Measurements from ENCODE around the gene ANKRD13C. TPM values are rescaled to one million over a fixed set of nuclear protein-coding genes. Genes with fewer than 3 reads are reported as not detected.

ANKRD13C gene
- total RNA-seq, 3 donors from 2014 or later, result 20.8 to 24.8 (median 23.4) TPM

- intact Hi-C loops (cut with DNase I, micrococcal nuclease), result no loop called here
- ATAC-seq (no peak), DNase-seq (no peak)
- H3K4me1 ChIP-seq (ENCODE audit: low read depth), result no peaks in the 10 kb centered on the region
- H3K9me3 ChIP-seq, result no peaks in the 10 kb centered on the region
- TF ChIP-seq, protein P1, sequence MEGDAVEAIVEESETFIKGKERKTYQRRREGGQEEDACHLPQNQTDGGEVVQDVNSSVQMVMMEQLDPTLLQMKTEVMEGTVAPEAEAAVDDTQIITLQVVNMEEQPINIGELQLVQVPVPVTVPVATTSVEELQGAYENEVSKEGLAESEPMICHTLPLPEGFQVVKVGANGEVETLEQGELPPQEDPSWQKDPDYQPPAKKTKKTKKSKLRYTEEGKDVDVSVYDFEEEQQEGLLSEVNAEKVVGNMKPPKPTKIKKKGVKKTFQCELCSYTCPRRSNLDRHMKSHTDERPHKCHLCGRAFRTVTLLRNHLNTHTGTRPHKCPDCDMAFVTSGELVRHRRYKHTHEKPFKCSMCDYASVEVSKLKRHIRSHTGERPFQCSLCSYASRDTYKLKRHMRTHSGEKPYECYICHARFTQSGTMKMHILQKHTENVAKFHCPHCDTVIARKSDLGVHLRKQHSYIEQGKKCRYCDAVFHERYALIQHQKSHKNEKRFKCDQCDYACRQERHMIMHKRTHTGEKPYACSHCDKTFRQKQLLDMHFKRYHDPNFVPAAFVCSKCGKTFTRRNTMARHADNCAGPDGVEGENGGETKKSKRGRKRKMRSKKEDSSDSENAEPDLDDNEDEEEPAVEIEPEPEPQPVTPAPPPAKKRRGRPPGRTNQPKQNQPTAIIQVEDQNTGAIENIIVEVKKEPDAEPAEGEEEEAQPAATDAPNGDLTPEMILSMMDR (IDR thresholded peaks at IDR 0.05), result no peak
- no peaks in the 10 kb centered on the region for H3K36me3 ChIP-seq (ENCODE audit: low read depth)
- no peak overlapping the region for H3K4me3 ChIP-seq
Observed at GRCh38 chr1:70311369-70311768, 43.2 kb downstream of the ANKRD13C start.

- Histone ChIP-seq H3K9me3 (no peaks in the 10 kb centered on the region), H3K36me3 (ENCODE audit: low read depth) (no peaks in the 10 kb centered on the region), H3K4me1 (ENCODE audit: low read depth) (no peaks in the 10 kb centered on the region), H3K4me3 (no peak overlapping the region)
- DNase-seq (no peak), ATAC-seq (no peak)
- intact Hi-C loops (cut with DNase I, micrococcal nuclease), result no loop called here
- TF ChIP-seq, protein P1 (IDR thresholded peaks at IDR 0.05), result no peak
Observed at GRCh38 chr1:70299472-70299871, 55.0 kb downstream of the ANKRD13C start.

GRCh38 chr1:70295749-70296148, 58.8 kb downstream of the ANKRD13C start:
- intact Hi-C loops (cut with DNase I, micrococcal nuclease), result no loop called here
- no peaks in the 10 kb centered on the region for H3K4me1 ChIP-seq (ENCODE audit: low read depth)

DNA sequence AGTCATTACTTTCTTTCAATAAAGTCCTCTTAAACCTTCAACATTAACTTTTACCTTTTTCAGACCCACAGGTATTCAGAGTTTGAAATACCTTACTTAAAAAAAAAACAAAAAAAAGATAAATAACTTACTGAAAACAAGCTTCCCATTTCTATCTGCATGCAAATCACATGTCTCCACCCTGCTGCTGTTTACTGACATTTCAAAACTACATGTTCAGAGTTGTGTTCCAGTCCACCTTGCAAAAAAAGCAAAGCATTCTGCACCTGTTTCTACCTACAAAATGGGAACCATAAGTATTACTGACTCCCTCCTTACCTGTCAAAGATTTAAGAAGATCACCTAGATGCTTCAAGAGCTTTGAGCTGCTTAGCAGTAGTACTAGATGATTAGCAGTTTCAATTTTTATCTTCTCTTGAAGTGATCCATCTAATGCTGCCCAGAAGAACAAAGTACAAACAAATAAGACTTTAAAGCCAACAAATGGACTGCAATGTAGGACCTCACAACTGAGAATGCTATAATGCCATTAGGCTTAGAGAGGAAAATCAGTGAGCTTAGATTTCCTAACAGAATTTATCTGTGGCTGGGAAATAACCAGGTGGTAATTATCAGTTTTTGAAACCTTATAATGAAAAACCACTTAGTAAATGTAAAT, 61.2 kb downstream of the ANKRD13C start:
- no peak for DNase-seq
- no peak for ATAC-seq
- no peak overlapping the region for H3K4me3 ChIP-seq
- no peaks in the 10 kb centered on the region for H3K4me1 ChIP-seq (ENCODE audit: low read depth)
- H3K9me3 ChIP-seq, result no peaks in the 10 kb centered on the region
- TF ChIP-seq, protein P1 (IDR thresholded peaks at IDR 0.05), result no peak
- intact Hi-C loops (cut with DNase I, micrococcal nuclease), result no loop called here
- H3K36me3 ChIP-seq (ENCODE audit: low read depth), result no peaks in the 10 kb centered on the region

More at GRCh38 chr1:70295749-70296148, 58.8 kb downstream of the ANKRD13C start:
- TF ChIP-seq, protein P1 (IDR thresholded peaks at IDR 0.05), result no peak
- Histone ChIP-seq H3K4me3 (no peak overlapping the region), H3K9me3 (no peaks in the 10 kb centered on the region), H3K36me3 (ENCODE audit: low read depth) (no peaks in the 10 kb centered on the region)
- no peak for DNase-seq
- ATAC-seq, result no peak

DNA sequence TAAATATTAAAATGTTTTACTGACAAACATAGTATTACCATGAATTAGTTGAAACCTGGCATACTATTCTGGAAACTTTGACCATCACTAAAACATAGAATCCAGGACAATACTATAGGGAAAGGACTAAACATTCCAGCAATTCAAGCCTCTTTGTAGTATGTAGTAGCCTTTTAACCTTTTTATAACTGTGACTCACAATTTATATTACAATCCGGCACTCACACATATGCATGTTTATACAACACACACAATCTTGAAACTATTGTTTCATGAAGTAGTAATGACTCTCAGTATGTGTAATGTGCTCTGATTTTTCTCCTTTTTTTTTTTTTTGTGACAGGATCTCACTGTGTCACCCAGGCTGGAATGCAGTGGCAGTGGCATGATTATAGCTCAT, 64.3 kb downstream of the ANKRD13C start:
- Histone ChIP-seq H3K9me3 (no peaks in the 10 kb centered on the region), H3K4me3 (no peak overlapping the region), H3K36me3 (ENCODE audit: low read depth) (no peaks in the 10 kb centered on the region), H3K4me1 (ENCODE audit: low read depth) (no peaks in the 10 kb centered on the region)
- TF ChIP-seq, protein P1 (IDR thresholded peaks at IDR 0.05), result no peak
- intact Hi-C loops (cut with DNase I, micrococcal nuclease), result no loop called here
- ATAC-seq (peak; percentile 99), DNase-seq (no peak)
